ENCODE data around the gene PAFAH2. TPM values are rescaled to one million over a fixed set of nuclear protein-coding genes. Genes with fewer than 3 reads are reported as not detected.
"Not testable (repeated sequence)": the region's sequence is repeated elsewhere in the genome, so short reads cannot be mapped to it uniquely, and the experiment has no call there.

The PAFAH2 gene
- total RNA-seq, 1 experiment from 2014 or later, result 12.4 TPM

- Histone ChIP-seq H2BK15ac (ENCODE audit: low read depth, low read length) (no peak overlapping the region), H2BK5ac (ENCODE audit: insufficient read length, low read length) (no peak overlapping the region), H4K8ac (replicated peaks; ENCODE audit: insufficient read length, low read depth, low read length) (no peak overlapping the region), H3T11ph (ENCODE audit: low read length) (no peak overlapping the region), H3K23ac (ENCODE audit: insufficient read length, low read depth, low read length) (no peak overlapping the region), H3K27ac (ENCODE audit: insufficient read length, low read depth, low read length) (no peak overlapping the region), H2AFZ (ENCODE audit: low read length) (no peak overlapping the region), H2BK12ac (ENCODE audit: insufficient read length, low read depth, low read length) (no peak overlapping the region), H3K4me1 (ENCODE audit: insufficient read depth, low read length) (no peaks in the 10 kb centered on the region), H2BK20ac (ENCODE audit: low read depth, low read length, poor library complexity, severe bottlenecking) (no peak overlapping the region), H2AK5ac (ENCODE audit: insufficient read length, low read length) (no peak overlapping the region), H3K79me2 (ENCODE audit: insufficient read depth, low read length) (no peaks in the 10 kb centered on the region), H3K4me2 (ENCODE audit: insufficient read depth, insufficient read length, low read length) (no peak overlapping the region), H2BK120ac (ENCODE audit: low read depth, low read length, poor library complexity, severe bottlenecking) (no peak overlapping the region), H3K23me2 (ENCODE audit: insufficient read length, low read depth, low read length, poor library complexity, severe bottlenecking) (no peaks in the 10 kb centered on the region), H4K20me1 (ENCODE audit: control insufficient read depth, insufficient read depth, insufficient read length) (no peaks in the 10 kb centered on the region), H3K56ac (ENCODE audit: insufficient read length, low read depth, low read length) (no peak overlapping the region), H3K9me3 (ENCODE audit: control insufficient read depth, low read depth, low read length) (no peaks in the 10 kb centered on the region), H3K79me1 (ENCODE audit: insufficient read depth, low read depth, low read length, poor library complexity, severe bottlenecking) (no peaks in the 10 kb centered on the region), H4K5ac (ENCODE audit: insufficient read length, low read depth, low read length) (no peak overlapping the region), H3K14ac (ENCODE audit: insufficient read depth, low read length) (no peak overlapping the region), H3K27me3 (ENCODE audit: insufficient read depth, low read length) (no peaks in the 10 kb centered on the region), H3K4ac (ENCODE audit: low read depth, low read length) (no peak overlapping the region), H3K18ac (ENCODE audit: insufficient read length, low read depth, low read length) (no peak overlapping the region), H4K91ac (ENCODE audit: insufficient read length, low read depth, low read length) (no peak overlapping the region), H3K9ac (ENCODE audit: extremely low read depth, insufficient read length, low read length) (no peak overlapping the region)
- H3K36me3 Mint-ChIP-seq (ENCODE audit: insufficient read depth in 1 of 3, low read depth in 3 of 3), result peaks cover 6 to 36% (median 34%) of the 10 kb centered on the region in 3 experiments; a peak in 6 of 7 replicates
- TF ChIP-seq CTCF (conservative IDR thresholded peaks at IDR 0.05), result no peak
- peaks cover 0 to 2% of the 10 kb centered on the region in 2 experiments for H3K4me1 Mint-ChIP-seq
- H3K9me3 Mint-ChIP-seq, result no peaks in the 10 kb centered on the region
- no peak for DNase-seq
- H3K27ac Mint-ChIP-seq, result no peak overlapping the region
- H3K27me3 Mint-ChIP-seq (ENCODE audit: low read depth), result no peaks in the 10 kb centered on the region
- WGBS (ENCODE audit: extremely low coverage, insufficient read length, low lambda C conversion rate), result no CpG with 5 or more reads among the region's 2 CpGs
- H3K4me3 Mint-ChIP-seq, result no peak overlapping the region
Measured at GRCh38 chr1:25987951-25988350, 9.9 kb downstream of the PAFAH2 start.

- not testable (repeated sequence) for DNase-seq; H3K4me1 ChIP-seq (ENCODE audit: insufficient read depth, low read length); H3K79me2 ChIP-seq (ENCODE audit: insufficient read depth, low read length); H2AFZ ChIP-seq (ENCODE audit: low read length); H3K4ac ChIP-seq (ENCODE audit: low read depth, low read length); H3K23me2 ChIP-seq (ENCODE audit: insufficient read length, low read depth, low read length, poor library complexity, severe bottlenecking); H3K18ac ChIP-seq (ENCODE audit: insufficient read length, low read depth, low read length); H3K27me3 Mint-ChIP-seq (ENCODE audit: low read depth); H2BK12ac ChIP-seq (ENCODE audit: insufficient read length, low read depth, low read length); H3K9me3 Mint-ChIP-seq; H4K91ac ChIP-seq (ENCODE audit: insufficient read length, low read depth, low read length); H3K4me1 Mint-ChIP-seq; H2BK120ac ChIP-seq (ENCODE audit: low read depth, low read length, poor library complexity, severe bottlenecking); H3K9me3 ChIP-seq (ENCODE audit: control insufficient read depth, low read depth, low read length); H3K4me2 ChIP-seq (ENCODE audit: insufficient read depth, insufficient read length, low read length); H4K5ac ChIP-seq (ENCODE audit: insufficient read length, low read depth, low read length); H3T11ph ChIP-seq (ENCODE audit: low read length); H2BK15ac ChIP-seq (ENCODE audit: low read depth, low read length); H3K79me1 ChIP-seq (ENCODE audit: insufficient read depth, low read depth, low read length, poor library complexity, severe bottlenecking); H2AK5ac ChIP-seq (ENCODE audit: insufficient read length, low read length); H3K23ac ChIP-seq (ENCODE audit: insufficient read length, low read depth, low read length); H4K8ac ChIP-seq (replicated peaks; ENCODE audit: insufficient read length, low read depth, low read length); H2BK20ac ChIP-seq (ENCODE audit: low read depth, low read length, poor library complexity, severe bottlenecking); H3K27me3 ChIP-seq (ENCODE audit: insufficient read depth, low read length); H3K56ac ChIP-seq (ENCODE audit: insufficient read length, low read depth, low read length); H3K9ac ChIP-seq (ENCODE audit: extremely low read depth, insufficient read length, low read length); H3K14ac ChIP-seq (ENCODE audit: insufficient read depth, low read length); H3K4me3 Mint-ChIP-seq; H4K20me1 ChIP-seq (ENCODE audit: control insufficient read depth, insufficient read depth, insufficient read length); H3K27ac ChIP-seq (ENCODE audit: insufficient read length, low read depth, low read length); H2BK5ac ChIP-seq (ENCODE audit: insufficient read length, low read length); H3K27ac Mint-ChIP-seq
- no CpG with 5 or more reads among the region's 10 CpGs for WGBS (ENCODE audit: extremely low coverage, insufficient read length, low lambda C conversion rate)
- H3K36me3 Mint-ChIP-seq (ENCODE audit: insufficient read depth in 1 of 3, low read depth in 3 of 3), result peaks cover 13 to 46% (median 43%) of the 10 kb centered on the region in 3 experiments; a peak in 6 of 7 replicates
Measured at GRCh38 chr1:25986773-25987172, 11.1 kb downstream of the PAFAH2 start.

All from H9 (cell line).